A549 (cell line): ENCODE measurements around the gene NGB.

ENCODE experiments used
- BHLHE40 ChIP-seq: IDR thresholded peaks from 2 replicates; pipeline ENCODE4 v1.6.1; 2012; ENCODE audit warnings: low read depth, low read length, inconsistent platforms
- CHD4 ChIP-seq: fragments of 200-600 bp; sonication (generic); IDR thresholded peaks from 2 replicates; pipeline ENCODE4 v1.6.1; 2016; ENCODE audit warnings: antibody characterized with exemption, mild to moderate bottlenecking, borderline replicate concordance
- JUN ChIP-seq, 2 experiments: fragments of >200 bp; sonication (Bioruptor Twin); formaldehyde crosslinking; IDR thresholded peaks; 2 replicates in 1 of 2; 3 replicates in 1 of 2; pipeline ENCODE4 v1.6.1; 2016 to 2017
- KDM5A ChIP-seq: fragments of 200-600 bp; sonication (generic); IDR thresholded peaks from 2 replicates; pipeline ENCODE4 v1.6.1; 2016; ENCODE audit warnings: antibody characterized with exemption, mild to moderate bottlenecking
- MAZ ChIP-seq: fragments of 150-350 bp; IDR thresholded peaks from 2 replicates; pipeline ENCODE4 v1.6.1; 2014; ENCODE audit warnings: antibody characterized with exemption, low read depth, low read length, borderline replicate concordance
- POLR2A ChIP-seq: IDR thresholded peaks from 2 replicates; pipeline ENCODE4 v1.6.1; 2012; ENCODE audit warnings: mild to moderate bottlenecking, low read length
- POLR2AphosphoS2 ChIP-seq: conservative IDR thresholded peaks from 2 replicates; pipeline ENCODE4 v1.6.1; 2012; ENCODE audit warnings: low read length, improper control_type of control experiment, inconsistent platforms
- RAD21 ChIP-seq, 2 experiments: fragments of >200 bp in 1 of 2; sonication (Bioruptor Twin) in 1 of 2; formaldehyde crosslinking in 1 of 2; IDR thresholded peaks in 1 of 2; conservative IDR thresholded peaks in 1 of 2; 2 replicates in 1 of 2; 3 replicates in 1 of 2; pipeline ENCODE4 v1.6.1; 2012 to 2018; ENCODE audit warnings: inconsistent platforms in 1 of 2
- RCOR1 ChIP-seq: fragments of 150-350 bp; IDR thresholded peaks from 2 replicates; pipeline ENCODE4 v1.6.1; 2014; ENCODE audit warnings: antibody characterized with exemption, low read length, low read depth
- ZSCAN20 ChIP-seq: fragments of 250-450 bp; sonication (Bioruptor Pico); IDR thresholded peaks from 2 replicates; pipeline ENCODE4 v1.8.0; 2022; ENCODE audit warnings: mild to moderate bottlenecking, moderate library complexity
- TF ChIP-seq, protein P1 (sequence below): fragments of >200 bp; sonication (Bioruptor Twin); formaldehyde crosslinking; IDR thresholded peaks from 3 replicates; pipeline ENCODE4 v1.5.1; 2016
- TF ChIP-seq, protein P2 (sequence below): IDR thresholded peaks from 2 replicates; pipeline ENCODE4 v1.6.1; 2012

DNA sequence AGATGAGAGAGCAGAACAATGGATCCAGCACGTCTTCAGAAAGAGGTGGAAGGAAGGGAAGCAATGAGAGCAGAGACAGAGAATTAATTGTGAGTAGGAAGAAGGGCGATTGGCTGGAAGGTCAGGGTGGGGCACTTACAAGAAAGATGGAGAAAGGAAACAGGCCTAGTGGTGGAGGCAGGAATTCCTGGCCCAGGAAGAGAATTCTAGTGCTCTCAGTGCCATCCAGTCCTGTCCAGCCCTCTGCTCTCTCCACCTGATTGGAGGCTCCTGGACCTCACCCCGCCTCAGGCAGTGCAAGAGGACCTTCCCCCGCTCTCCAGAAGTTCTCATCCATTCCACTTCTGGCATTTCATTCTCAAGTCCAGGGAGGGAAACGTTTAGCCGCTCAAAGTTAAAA is 43.0 kb downstream of the NGB start:
- TF ChIP-seq ZSCAN20 (CRISPR knock-in tag) (no peak), RAD21 (conservative IDR thresholded peaks at IDR 0.05 in 1 of 2, IDR thresholded peaks at IDR 0.05 in 1 of 2) (no peak), POLR2A (no peak), MAZ (no peak), BHLHE40 (no peak), RCOR1 (no peak), POLR2AphosphoS2 (no peak), CHD4 (no peak), KDM5A (no peak), JUN (IDR thresholded peaks at IDR 0.05) (no peak)
- TF ChIP-seq, protein P1, sequence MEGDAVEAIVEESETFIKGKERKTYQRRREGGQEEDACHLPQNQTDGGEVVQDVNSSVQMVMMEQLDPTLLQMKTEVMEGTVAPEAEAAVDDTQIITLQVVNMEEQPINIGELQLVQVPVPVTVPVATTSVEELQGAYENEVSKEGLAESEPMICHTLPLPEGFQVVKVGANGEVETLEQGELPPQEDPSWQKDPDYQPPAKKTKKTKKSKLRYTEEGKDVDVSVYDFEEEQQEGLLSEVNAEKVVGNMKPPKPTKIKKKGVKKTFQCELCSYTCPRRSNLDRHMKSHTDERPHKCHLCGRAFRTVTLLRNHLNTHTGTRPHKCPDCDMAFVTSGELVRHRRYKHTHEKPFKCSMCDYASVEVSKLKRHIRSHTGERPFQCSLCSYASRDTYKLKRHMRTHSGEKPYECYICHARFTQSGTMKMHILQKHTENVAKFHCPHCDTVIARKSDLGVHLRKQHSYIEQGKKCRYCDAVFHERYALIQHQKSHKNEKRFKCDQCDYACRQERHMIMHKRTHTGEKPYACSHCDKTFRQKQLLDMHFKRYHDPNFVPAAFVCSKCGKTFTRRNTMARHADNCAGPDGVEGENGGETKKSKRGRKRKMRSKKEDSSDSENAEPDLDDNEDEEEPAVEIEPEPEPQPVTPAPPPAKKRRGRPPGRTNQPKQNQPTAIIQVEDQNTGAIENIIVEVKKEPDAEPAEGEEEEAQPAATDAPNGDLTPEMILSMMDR: no peak
- TF ChIP-seq, protein P2, sequence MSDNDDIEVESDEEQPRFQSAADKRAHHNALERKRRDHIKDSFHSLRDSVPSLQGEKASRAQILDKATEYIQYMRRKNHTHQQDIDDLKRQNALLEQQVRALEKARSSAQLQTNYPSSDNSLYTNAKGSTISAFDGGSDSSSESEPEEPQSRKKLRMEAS: no peak
